ENCODE results near the gene TACR1.

TACR1 gene

DNA sequence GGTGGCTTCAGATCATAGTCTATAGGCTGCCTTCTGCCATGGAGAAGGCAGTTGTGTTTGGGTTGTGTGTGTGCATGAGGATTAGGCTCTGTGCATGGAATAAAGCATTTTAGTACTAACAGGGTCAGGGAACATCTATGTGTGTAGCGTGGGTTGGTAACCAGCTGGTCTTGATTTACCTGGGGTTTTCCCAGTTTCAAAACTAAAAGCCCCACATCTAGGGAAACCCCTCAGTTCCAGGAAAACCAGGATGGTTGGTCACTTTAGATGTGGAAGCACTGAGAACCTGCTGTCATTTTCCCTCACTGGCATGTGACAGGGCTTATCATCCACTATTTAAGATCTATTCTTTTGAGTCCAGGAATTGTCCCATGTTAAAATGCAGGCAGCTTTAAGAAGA, 124.6 kb downstream of the TACR1 start:
- no peaks in the 10 kb centered on the region for H3K36me3 ChIP-seq (ENCODE audit: control insufficient read depth, insufficient read depth, low read length)
- H3K9me3 ChIP-seq (ENCODE audit: control insufficient read depth, low read length), result no peaks in the 10 kb centered on the region
- H3K4me3 ChIP-seq (ENCODE audit: insufficient read depth, low read depth, low read length, poor library complexity, severe bottlenecking), result no peak overlapping the region
- DNase-seq, result no peak
- no peak overlapping the region for H3K27ac ChIP-seq (ENCODE audit: insufficient read depth, low read length, poor library complexity, severe bottlenecking)
- no peaks in the 10 kb centered on the region for H3K27me3 ChIP-seq (replicated peaks; ENCODE audit: control insufficient read depth, insufficient read depth, low read length, poor library complexity, severe bottlenecking)
- no peaks in the 10 kb centered on the region for H3K4me1 ChIP-seq (ENCODE audit: control insufficient read depth, insufficient read depth, low read length, poor library complexity, severe bottlenecking)

DNA sequence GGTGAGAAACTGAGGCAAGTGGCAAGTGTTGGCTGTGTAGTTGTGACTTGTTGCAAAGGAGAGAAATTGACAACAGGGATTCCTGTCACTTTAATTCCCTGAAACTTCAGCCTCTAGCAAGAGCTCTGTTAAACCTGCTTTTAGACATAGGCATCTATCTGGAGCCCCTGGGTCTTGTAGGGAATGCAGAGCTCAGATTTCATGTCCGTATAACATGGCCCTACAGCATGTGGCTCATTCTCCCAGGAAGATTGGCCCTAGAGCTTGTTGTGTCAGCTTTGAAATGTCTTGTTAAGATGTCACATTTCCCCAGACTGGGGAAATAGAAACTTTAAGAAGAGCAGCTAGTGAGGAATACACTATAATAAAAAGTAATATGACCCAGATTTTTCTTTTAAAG, 125.1 kb downstream of the TACR1 start:
- no peaks in the 10 kb centered on the region for H3K27me3 ChIP-seq (replicated peaks; ENCODE audit: control insufficient read depth, insufficient read depth, low read length, poor library complexity, severe bottlenecking)
- no peaks in the 10 kb centered on the region for H3K36me3 ChIP-seq (ENCODE audit: control insufficient read depth, insufficient read depth, low read length)
- no peaks in the 10 kb centered on the region for H3K4me1 ChIP-seq (ENCODE audit: control insufficient read depth, insufficient read depth, low read length, poor library complexity, severe bottlenecking)
- H3K4me3 ChIP-seq (ENCODE audit: insufficient read depth, low read depth, low read length, poor library complexity, severe bottlenecking), result no peak overlapping the region
- no peak overlapping the region for H3K27ac ChIP-seq (ENCODE audit: insufficient read depth, low read length, poor library complexity, severe bottlenecking)
- no peak for DNase-seq
- H3K9me3 ChIP-seq (ENCODE audit: control insufficient read depth, low read length), result no peaks in the 10 kb centered on the region

- H3K4me3 ChIP-seq (ENCODE audit: insufficient read depth, low read depth, low read length, poor library complexity, severe bottlenecking), result no peak overlapping the region
- H3K27me3 ChIP-seq (replicated peaks; ENCODE audit: control insufficient read depth, insufficient read depth, low read length, poor library complexity, severe bottlenecking), result no peaks in the 10 kb centered on the region
- H3K9me3 ChIP-seq (ENCODE audit: control insufficient read depth, low read length), result no peaks in the 10 kb centered on the region
- no peak overlapping the region for H3K27ac ChIP-seq (ENCODE audit: insufficient read depth, low read length, poor library complexity, severe bottlenecking)
- DNase-seq, result no peak
- H3K36me3 ChIP-seq (ENCODE audit: control insufficient read depth, insufficient read depth, low read length), result no peaks in the 10 kb centered on the region
- H3K4me1 ChIP-seq (ENCODE audit: control insufficient read depth, insufficient read depth, low read length, poor library complexity, severe bottlenecking), result no peaks in the 10 kb centered on the region
Observed at GRCh38 chr2:75071766-75072165, 127.6 kb downstream of the TACR1 start.

GRCh38 chr2:75068546-75068945, 130.8 kb downstream of the TACR1 start:
- Histone ChIP-seq H3K4me3 (ENCODE audit: insufficient read depth, low read depth, low read length, poor library complexity, severe bottlenecking) (no peak overlapping the region), H3K27ac (ENCODE audit: insufficient read depth, low read length, poor library complexity, severe bottlenecking) (no peak overlapping the region), H3K9me3 (ENCODE audit: control insufficient read depth, low read length) (no peaks in the 10 kb centered on the region), H3K36me3 (ENCODE audit: control insufficient read depth, insufficient read depth, low read length) (no peaks in the 10 kb centered on the region), H3K27me3 (replicated peaks; ENCODE audit: control insufficient read depth, insufficient read depth, low read length, poor library complexity, severe bottlenecking) (no peaks in the 10 kb centered on the region), H3K4me1 (ENCODE audit: control insufficient read depth, insufficient read depth, low read length, poor library complexity, severe bottlenecking) (no peaks in the 10 kb centered on the region)
- DNase-seq, result no peak

- DNase-seq, result no peak
- no peak overlapping the region for H3K4me3 ChIP-seq (ENCODE audit: insufficient read depth, low read depth, low read length, poor library complexity, severe bottlenecking)
- no peaks in the 10 kb centered on the region for H3K27me3 ChIP-seq (replicated peaks; ENCODE audit: control insufficient read depth, insufficient read depth, low read length, poor library complexity, severe bottlenecking)
- no peaks in the 10 kb centered on the region for H3K4me1 ChIP-seq (ENCODE audit: control insufficient read depth, insufficient read depth, low read length, poor library complexity, severe bottlenecking)
- H3K36me3 ChIP-seq (ENCODE audit: control insufficient read depth, insufficient read depth, low read length), result no peaks in the 10 kb centered on the region
- no peak overlapping the region for H3K27ac ChIP-seq (ENCODE audit: insufficient read depth, low read length, poor library complexity, severe bottlenecking)
- H3K9me3 ChIP-seq (ENCODE audit: control insufficient read depth, low read length), result no peaks in the 10 kb centered on the region
Observed at GRCh38 chr2:75067506-75067905, 131.8 kb downstream of the TACR1 start.

DNA sequence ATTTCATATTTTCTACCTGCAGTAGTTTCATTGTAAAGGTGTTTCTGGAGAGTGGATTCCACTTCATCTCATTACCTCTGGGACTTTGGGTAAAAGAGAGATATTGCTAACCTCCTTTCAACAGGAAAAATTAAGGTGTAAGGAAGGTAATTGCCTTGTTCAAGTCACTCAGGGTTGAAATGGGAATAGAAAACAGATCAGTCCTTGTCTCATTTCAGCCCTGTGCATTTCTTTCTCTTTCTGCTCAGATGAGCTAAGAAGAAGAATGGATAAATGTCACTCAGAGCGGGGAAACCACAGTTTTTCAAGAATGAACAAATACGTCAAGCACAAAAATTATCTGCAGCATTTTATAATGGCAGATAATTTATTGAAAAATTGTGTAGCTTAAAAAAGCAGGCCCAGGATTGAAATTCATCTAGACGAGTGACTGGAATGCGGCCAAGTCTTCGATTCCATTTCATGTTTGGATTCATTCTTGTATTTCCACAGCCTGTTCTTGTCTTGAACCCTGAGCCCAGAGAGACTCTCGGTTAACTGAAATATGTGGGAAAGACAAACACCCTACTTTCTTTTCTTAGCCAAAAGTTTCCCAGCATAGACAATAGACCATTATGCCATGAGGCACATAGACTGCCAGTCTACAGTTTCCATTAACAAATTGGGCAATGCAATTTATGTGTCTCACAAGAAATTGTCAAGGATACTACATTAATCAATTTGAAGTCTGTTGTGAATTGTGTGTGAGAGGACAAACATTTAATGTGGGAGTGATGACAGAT, 133.0 kb downstream of the TACR1 start:
- Histone ChIP-seq H3K4me3 (ENCODE audit: insufficient read depth, low read depth, low read length, poor library complexity, severe bottlenecking) (no peak overlapping the region), H3K27me3 (replicated peaks; ENCODE audit: control insufficient read depth, insufficient read depth, low read length, poor library complexity, severe bottlenecking) (no peaks in the 10 kb centered on the region), H3K27ac (ENCODE audit: insufficient read depth, low read length, poor library complexity, severe bottlenecking) (no peak overlapping the region), H3K4me1 (ENCODE audit: control insufficient read depth, insufficient read depth, low read length, poor library complexity, severe bottlenecking) (no peaks in the 10 kb centered on the region), H3K36me3 (ENCODE audit: control insufficient read depth, insufficient read depth, low read length) (no peaks in the 10 kb centered on the region), H3K9me3 (ENCODE audit: control insufficient read depth, low read length) (no peaks in the 10 kb centered on the region)
- no peak for DNase-seq

GRCh38 chr2:75065402-75066008, 133.8 kb downstream of the TACR1 start:
- no peak overlapping the region for H3K27ac ChIP-seq (ENCODE audit: insufficient read depth, low read length, poor library complexity, severe bottlenecking)

GRCh38 chr2:75064691-75065396, 134.5 kb downstream of the TACR1 start:
- no peaks in the 10 kb centered on the region for H3K9me3 ChIP-seq (ENCODE audit: control insufficient read depth, low read length)
- DNase-seq, result peak in 1 of 3 donors; percentile 10

More at GRCh38 chr2:75065402-75066008, 133.8 kb downstream of the TACR1 start:
- no peak overlapping the region for H3K4me3 ChIP-seq (ENCODE audit: insufficient read depth, low read depth, low read length, poor library complexity, severe bottlenecking)
- H3K9me3 ChIP-seq (ENCODE audit: control insufficient read depth, low read length), result no peaks in the 10 kb centered on the region
- DNase-seq, result no peak
- H3K4me1 ChIP-seq (ENCODE audit: control insufficient read depth, insufficient read depth, low read length, poor library complexity, severe bottlenecking), result no peaks in the 10 kb centered on the region
- H3K36me3 ChIP-seq (ENCODE audit: control insufficient read depth, insufficient read depth, low read length), result no peaks in the 10 kb centered on the region
- H3K27me3 ChIP-seq (replicated peaks; ENCODE audit: control insufficient read depth, insufficient read depth, low read length, poor library complexity, severe bottlenecking), result no peaks in the 10 kb centered on the region

DNA sequence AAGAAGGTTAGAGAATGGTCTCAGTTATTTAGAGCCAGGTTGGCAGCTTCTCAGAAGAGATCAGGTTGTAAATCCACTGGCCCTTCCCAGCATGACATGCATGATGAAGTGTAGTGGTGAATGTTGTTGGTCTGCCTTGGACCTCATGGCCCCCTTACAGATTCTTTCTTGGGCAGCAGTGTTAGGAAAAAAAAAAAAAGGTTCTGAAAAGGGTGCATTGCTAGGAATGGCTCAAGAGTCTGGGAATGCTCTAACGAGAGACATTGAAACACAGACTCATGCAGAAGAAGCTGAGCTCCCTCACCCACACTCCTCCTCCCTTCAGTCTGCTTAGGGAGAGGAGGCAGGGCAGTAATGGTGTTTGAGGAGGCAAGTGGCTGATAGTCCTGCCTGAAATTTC, 135.4 kb downstream of the TACR1 start:
- Histone ChIP-seq H3K27ac (ENCODE audit: insufficient read depth, low read length, poor library complexity, severe bottlenecking) (no peak overlapping the region), H3K36me3 (ENCODE audit: control insufficient read depth, insufficient read depth, low read length) (no peaks in the 10 kb centered on the region), H3K9me3 (ENCODE audit: control insufficient read depth, low read length) (no peaks in the 10 kb centered on the region), H3K27me3 (replicated peaks; ENCODE audit: control insufficient read depth, insufficient read depth, low read length, poor library complexity, severe bottlenecking) (no peaks in the 10 kb centered on the region), H3K4me1 (ENCODE audit: control insufficient read depth, insufficient read depth, low read length, poor library complexity, severe bottlenecking) (no peaks in the 10 kb centered on the region), H3K4me3 (ENCODE audit: insufficient read depth, low read depth, low read length, poor library complexity, severe bottlenecking) (no peak overlapping the region)
- no peak for DNase-seq

More at GRCh38 chr2:75064691-75065396, 134.5 kb downstream of the TACR1 start:
- Histone ChIP-seq H3K27ac (ENCODE audit: insufficient read depth, low read length, poor library complexity, severe bottlenecking) (no peak overlapping the region), H3K4me3 (ENCODE audit: insufficient read depth, low read depth, low read length, poor library complexity, severe bottlenecking) (no peak overlapping the region), H3K4me1 (ENCODE audit: control insufficient read depth, insufficient read depth, low read length, poor library complexity, severe bottlenecking) (no peaks in the 10 kb centered on the region), H3K27me3 (replicated peaks; ENCODE audit: control insufficient read depth, insufficient read depth, low read length, poor library complexity, severe bottlenecking) (no peaks in the 10 kb centered on the region), H3K36me3 (ENCODE audit: control insufficient read depth, insufficient read depth, low read length) (no peaks in the 10 kb centered on the region)

- H3K36me3 ChIP-seq (ENCODE audit: control insufficient read depth, insufficient read depth, low read length), result no peaks in the 10 kb centered on the region
- no peak for DNase-seq
- no peaks in the 10 kb centered on the region for H3K4me1 ChIP-seq (ENCODE audit: control insufficient read depth, insufficient read depth, low read length, poor library complexity, severe bottlenecking)
- H3K27me3 ChIP-seq (replicated peaks; ENCODE audit: control insufficient read depth, insufficient read depth, low read length, poor library complexity, severe bottlenecking), result no peaks in the 10 kb centered on the region
- no peak overlapping the region for H3K4me3 ChIP-seq (ENCODE audit: insufficient read depth, low read depth, low read length, poor library complexity, severe bottlenecking)
- H3K27ac ChIP-seq (ENCODE audit: insufficient read depth, low read length, poor library complexity, severe bottlenecking), result no peak overlapping the region
- no peaks in the 10 kb centered on the region for H3K9me3 ChIP-seq (ENCODE audit: control insufficient read depth, low read length)
Observed at GRCh38 chr2:75058427-75058826, 140.9 kb downstream of the TACR1 start.

All from effector memory CD4-positive, alpha-beta T cell (primary cell).